GM12864 (cell line): ENCODE results near the gene GON4L.
"Not testable (repeated sequence)": the region's sequence is repeated elsewhere in the genome, so short reads cannot be mapped to it uniquely, and the experiment has no call there.

ENCODE experiments used
- DNase-seq: peaks from one replicate; pipeline ENCODE4 v3.0.0-alpha.2; 2011; ENCODE audit warnings: low read depth
- H3K4me3 ChIP-seq: 2 replicates; pipeline ENCODE4 v1.5.1; 2011; ENCODE audit warnings: mild to moderate bottlenecking, low read depth, low read length, control low read depth
- TF ChIP-seq, protein P1 (sequence below): IDR thresholded peaks from 2 replicates; pipeline ENCODE4 v1.5.1; 2011; ENCODE audit warnings: low read depth, mild to moderate bottlenecking, moderate library complexity, low read length, control low read depth, inconsistent platforms; ENCODE audit errors: missing control alignments

Gene GON4L

DNA sequence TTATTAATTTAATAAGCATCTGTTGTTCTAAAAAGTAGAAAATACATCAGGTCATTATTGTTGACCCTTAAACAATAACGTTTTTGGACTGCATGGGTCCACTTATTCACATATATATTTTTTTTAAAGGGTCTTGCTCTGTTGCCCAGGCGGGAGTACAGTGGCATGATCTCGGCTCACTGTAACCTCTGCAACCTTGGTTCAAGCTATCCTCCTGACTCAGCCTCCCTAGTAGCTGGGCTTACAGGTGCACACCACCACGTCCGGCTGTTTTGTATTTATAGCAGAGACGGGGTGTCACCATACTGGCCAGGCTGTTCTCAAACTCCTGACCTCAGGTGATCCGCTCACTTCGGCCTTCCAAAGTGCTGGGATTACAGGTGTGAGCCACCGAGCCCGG lies 115.1 kb downstream of the GON4L start:
- no peak overlapping the region for H3K4me3 ChIP-seq
- TF ChIP-seq, protein P1, sequence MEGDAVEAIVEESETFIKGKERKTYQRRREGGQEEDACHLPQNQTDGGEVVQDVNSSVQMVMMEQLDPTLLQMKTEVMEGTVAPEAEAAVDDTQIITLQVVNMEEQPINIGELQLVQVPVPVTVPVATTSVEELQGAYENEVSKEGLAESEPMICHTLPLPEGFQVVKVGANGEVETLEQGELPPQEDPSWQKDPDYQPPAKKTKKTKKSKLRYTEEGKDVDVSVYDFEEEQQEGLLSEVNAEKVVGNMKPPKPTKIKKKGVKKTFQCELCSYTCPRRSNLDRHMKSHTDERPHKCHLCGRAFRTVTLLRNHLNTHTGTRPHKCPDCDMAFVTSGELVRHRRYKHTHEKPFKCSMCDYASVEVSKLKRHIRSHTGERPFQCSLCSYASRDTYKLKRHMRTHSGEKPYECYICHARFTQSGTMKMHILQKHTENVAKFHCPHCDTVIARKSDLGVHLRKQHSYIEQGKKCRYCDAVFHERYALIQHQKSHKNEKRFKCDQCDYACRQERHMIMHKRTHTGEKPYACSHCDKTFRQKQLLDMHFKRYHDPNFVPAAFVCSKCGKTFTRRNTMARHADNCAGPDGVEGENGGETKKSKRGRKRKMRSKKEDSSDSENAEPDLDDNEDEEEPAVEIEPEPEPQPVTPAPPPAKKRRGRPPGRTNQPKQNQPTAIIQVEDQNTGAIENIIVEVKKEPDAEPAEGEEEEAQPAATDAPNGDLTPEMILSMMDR, result no peak
- no peak for DNase-seq

DNA sequence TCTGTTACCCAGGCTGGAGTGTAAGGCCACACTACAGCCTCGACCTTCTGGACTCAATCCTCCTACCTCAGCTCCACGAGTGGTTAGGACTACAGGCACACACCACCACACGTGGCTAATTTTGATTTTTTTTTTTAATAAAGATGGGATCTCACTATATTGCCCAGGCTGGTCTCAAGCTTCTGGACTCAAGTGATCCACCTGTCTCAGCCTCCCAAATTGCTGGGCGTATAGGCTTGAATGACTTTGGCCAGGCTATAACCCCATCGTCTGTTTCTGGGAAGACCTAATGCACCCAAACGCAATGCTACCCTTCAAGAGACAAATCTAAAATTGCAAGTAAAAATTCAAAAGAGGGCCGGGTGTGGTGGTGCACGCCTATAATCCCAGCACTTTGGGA lies 116.0 kb downstream of the GON4L start:
- H3K4me3 ChIP-seq, result no peak overlapping the region
- TF ChIP-seq, protein P1, result no peak
- no peak for DNase-seq

DNA sequence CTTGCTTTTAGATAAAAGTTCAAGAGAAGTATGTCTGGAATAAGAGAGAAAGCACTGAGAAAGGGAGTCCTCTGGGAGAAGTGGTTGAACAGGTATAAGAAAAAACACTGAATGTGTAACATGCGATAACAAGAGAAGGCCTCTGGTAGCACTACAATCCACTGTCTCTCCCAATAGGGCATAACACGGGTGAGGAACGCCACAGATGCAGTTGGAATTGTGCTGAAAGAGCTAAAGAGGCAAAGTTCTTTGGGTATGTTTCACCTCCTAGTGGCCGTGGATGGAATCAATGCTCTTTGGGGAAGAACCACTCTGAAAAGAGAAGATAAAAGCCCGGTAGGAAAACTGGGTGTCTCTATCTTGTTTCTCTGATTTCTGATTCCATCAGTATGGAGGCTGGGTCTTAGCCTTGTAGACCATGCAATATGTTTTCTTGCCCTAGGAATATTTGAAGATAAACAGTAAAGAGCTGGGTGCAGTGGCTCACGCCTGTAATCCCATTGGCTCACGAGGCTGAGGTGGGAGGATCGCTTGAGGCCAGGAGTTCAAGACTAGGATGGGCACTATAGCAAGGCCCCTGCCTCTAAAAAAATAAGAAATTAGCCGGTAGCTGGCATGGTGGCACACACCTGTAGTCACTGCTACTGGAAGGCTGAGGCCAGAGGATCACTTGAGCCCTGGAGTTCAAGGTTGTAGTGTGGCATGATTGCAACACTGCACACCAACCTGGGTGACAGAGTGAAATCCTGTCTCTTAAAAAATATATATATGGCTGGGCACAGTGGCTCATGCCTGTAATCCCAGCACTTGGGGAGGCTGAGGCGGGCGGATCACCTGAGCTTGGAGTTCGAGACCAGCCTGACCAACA lies 127.7 kb downstream of the GON4L start:
- TF ChIP-seq, protein P1, result peak; percentile 75
- no peak overlapping the region for H3K4me3 ChIP-seq
- DNase-seq, result no peak

DNA sequence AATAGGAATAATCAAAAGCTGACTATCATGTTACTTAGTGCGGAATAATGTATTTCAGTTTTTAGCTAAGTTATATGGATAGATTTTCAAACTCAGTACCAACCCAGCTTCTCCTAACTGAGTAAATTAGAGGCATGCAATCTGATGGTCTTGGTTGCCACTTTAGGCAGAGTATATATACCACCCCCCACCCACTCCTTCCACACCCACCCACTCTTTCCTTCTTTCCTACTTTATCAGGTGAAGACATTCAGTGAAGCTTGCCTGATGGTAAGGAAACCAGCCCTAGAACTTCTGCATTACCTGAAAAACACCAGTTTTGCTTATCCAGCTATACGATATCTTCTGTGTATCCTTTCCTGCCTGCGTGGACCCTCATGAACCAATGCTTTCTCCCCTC lies 131.9 kb downstream of the GON4L start:
- TF ChIP-seq, protein P1, result no peak
- DNase-seq, result no peak
- H3K4me3 ChIP-seq, result no peak overlapping the region

DNA sequence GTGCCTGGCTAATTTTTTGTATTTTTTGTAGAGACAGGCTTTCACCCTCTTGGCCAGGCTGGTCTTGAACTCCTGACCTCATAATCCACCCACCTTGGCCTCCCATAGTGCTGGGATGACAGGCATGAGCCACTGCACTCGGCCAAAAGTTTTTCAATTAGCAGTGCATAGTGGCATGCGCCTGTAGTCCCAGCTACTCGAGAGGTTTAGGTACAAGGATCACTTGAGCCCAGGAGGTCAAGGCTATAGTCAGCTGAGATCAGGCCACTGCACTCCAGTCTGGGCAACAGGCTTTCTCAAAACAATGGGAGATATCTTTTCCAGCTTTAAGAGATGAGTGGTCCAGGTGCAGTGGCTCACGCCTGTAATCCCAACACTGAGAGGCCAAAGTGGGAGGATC lies 137.3 kb downstream of the GON4L start:
- H3K4me3 ChIP-seq, result no peak overlapping the region
- TF ChIP-seq, protein P1, result no peak
- DNase-seq, result no peak

DNA sequence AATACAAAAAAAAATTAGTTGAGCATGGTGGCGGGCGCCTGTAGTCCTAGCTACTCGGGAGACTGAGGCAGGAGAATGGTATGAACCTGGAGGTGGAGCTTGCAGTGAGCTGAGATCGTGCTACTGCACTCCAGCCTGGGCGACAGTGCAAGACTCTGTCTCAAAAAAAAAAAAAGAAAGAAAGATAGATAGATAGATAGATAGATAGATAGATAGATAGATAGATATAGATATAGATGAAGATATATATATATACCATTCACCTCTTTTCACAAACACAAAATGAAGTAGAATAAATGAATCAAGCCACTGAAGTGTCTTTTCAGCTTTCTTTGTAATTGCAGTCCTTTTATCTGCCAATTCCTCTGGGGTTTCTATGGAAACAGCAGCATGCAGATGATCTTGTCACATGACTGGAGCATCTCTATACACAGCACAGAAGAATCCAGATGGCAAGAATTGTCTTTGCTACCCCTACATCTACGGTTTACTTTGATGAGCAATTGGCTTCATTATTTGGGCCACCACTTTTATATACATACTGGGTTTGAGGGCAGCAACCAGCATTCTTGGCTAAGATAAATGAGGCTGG lies 138.4 kb downstream of the GON4L start:
- H3K4me3 ChIP-seq, DNase-seq: not testable (repeated sequence)

DNA sequence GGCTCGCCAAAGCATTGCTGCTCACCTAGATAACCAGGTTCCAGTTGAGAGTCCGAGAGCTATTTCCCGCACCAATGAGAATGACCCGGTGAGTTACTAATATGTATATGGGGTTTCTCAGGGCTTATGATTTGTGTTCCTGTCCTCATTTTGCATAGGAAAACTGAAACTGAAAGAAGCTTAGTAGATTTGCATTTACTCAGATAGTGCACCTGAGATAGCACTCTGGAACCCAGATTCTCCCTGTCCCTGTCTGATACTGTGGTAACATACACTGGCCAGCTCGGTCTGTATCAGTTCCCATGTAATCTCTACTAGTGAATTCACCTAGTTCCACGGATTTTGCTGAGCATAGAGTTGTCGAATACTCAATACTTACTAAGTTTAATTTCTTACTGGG lies 140.0 kb downstream of the GON4L start:
- peak; percentile 49 for DNase-seq
- TF ChIP-seq, protein P1, result no peak

More for the DNA sequence above, 140.0 kb downstream of the GON4L start:
- H3K4me3 ChIP-seq, result no peak overlapping the region
